A549 (cell line): Measurements from ENCODE around the gene ABLIM1. TPM values are rescaled to one million over a fixed set of nuclear protein-coding genes. Genes with fewer than 3 reads are reported as not detected.

Experiments used
- ATAC-seq, 2 experiments: fragments of 200-7000 bp in 1 of 2; fragments of >200 bp in 1 of 2; cut with Nextera tagmentation in 1 of 2; cut with Tn5 transposase in 1 of 2; 3 replicates each; pipeline versions ENCODE4 v1.8.0 to v1.9.1; 2018 to 2020; ENCODE audit warnings: mild to moderate bottlenecking in 1 of 2, moderate library complexity in 1 of 2
- CTCF ChIA-PET: fragments of 300-600 bp; sonication (Branson Sonifier 250); formaldehyde crosslinking; extraction: SDS; loops from one replicate; lab custom pipeline; 2021; ENCODE audit warnings: antibody characterized with exemption, inconsistent platforms; lab: Yijun Ruan, JAX
- POLR2A ChIA-PET: fragments of 350-600 bp; formaldehyde crosslinking; extraction: SDS; loops from one replicate; lab custom pipeline; 2021; ENCODE audit warnings: antibody characterized with exemption, inconsistent platforms; lab: Yijun Ruan, JAX
- DNase-seq, 2 experiments: peaks; one replicate each; pipeline versions ENCODE4 v3.0.0 to v3.0.0-alpha.2; 2011 to 2016; ENCODE audit warnings: low read depth in 1 of 2, low spot score in 1 of 2
- FAIRE-seq: peaks from 2 replicates; lab custom pipeline; 2011; peaks lifted over from hg19 to GRCh38; lab: Jason Lieb, UNC
- H3K27ac ChIP-seq, 2 experiments: fragments of >200 bp; sonication (Bioruptor Twin); formaldehyde crosslinking; 3 replicates each; pipeline ENCODE4 v1.5.1; 2016 to 2017
- H3K4me1 ChIP-seq: fragments of >200 bp; sonication (Bioruptor Twin); formaldehyde crosslinking; 3 replicates; pipeline ENCODE4 v1.6.1; 2016
- H3K4me2 ChIP-seq: fragments of >200 bp; sonication (Bioruptor Twin); formaldehyde crosslinking; 3 replicates; pipeline ENCODE4 v1.6.1; 2016
- H3K4me3 ChIP-seq: fragments of >200 bp; sonication (Bioruptor Twin); formaldehyde crosslinking; 3 replicates; pipeline ENCODE4 v1.5.1; 2016
- H3K9me3 ChIP-seq: fragments of >200 bp; sonication (Bioruptor Twin); formaldehyde crosslinking; 3 replicates; pipeline ENCODE4 v1.6.1; 2016
- BCL3 ChIP-seq: fragments of >200 bp; sonication (Bioruptor Twin); formaldehyde crosslinking; IDR thresholded peaks from 3 replicates; pipeline ENCODE4 v1.6.1; 2016
- CBX2 ChIP-seq: fragments of 200-600 bp; sonication (generic); IDR thresholded peaks from 2 replicates; pipeline ENCODE4 v1.6.1; 2016; ENCODE audit warnings: low read depth, mild to moderate bottlenecking, borderline replicate concordance
- CHD2 ChIP-seq: fragments of 150-350 bp; IDR thresholded peaks from 2 replicates; pipeline ENCODE4 v1.6.1; 2014; ENCODE audit warnings: low read length; ENCODE audit not compliant: partially characterized antibody
- CHD4 ChIP-seq: fragments of 200-600 bp; sonication (generic); IDR thresholded peaks from 2 replicates; pipeline ENCODE4 v1.6.1; 2016; ENCODE audit warnings: antibody characterized with exemption, mild to moderate bottlenecking, borderline replicate concordance
- EHF ChIP-seq: fragments of 250-450 bp; sonication (Bioruptor Pico); IDR thresholded peaks from 2 replicates; pipeline ENCODE4 v1.5.0; 2020; ENCODE audit warnings: mild to moderate bottlenecking
- EP300 ChIP-seq, 2 experiments: fragments of >200 bp; sonication (Bioruptor Twin); formaldehyde crosslinking; IDR thresholded peaks; 2 replicates in 1 of 2; 3 replicates in 1 of 2; pipeline ENCODE4 v1.6.1; 2016 to 2017
- FOSL2 ChIP-seq, 2 experiments: fragments of 450-650 bp in 1 of 2; fragments of >200 bp in 1 of 2; sonication (Bioruptor Twin) in 1 of 2; formaldehyde crosslinking; IDR thresholded peaks; 2 replicates each; pipeline versions ENCODE4 v1.5.0 to v1.6.1; 2016 to 2020; ENCODE audit warnings: mild to moderate bottlenecking in 1 of 2, moderate library complexity in 1 of 2
- GATA3 ChIP-seq: IDR thresholded peaks from 2 replicates; pipeline ENCODE4 v1.6.1; 2012; ENCODE audit warnings: borderline replicate concordance
- HOXB13 ChIP-seq: fragments of 250-450 bp; sonication (Bioruptor Pico); IDR thresholded peaks from 2 replicates; pipeline ENCODE4 v1.5.0; 2020; ENCODE audit warnings: low read depth, mild to moderate bottlenecking, moderate library complexity
- JUN ChIP-seq, 2 experiments: fragments of >200 bp; sonication (Bioruptor Twin); formaldehyde crosslinking; IDR thresholded peaks; 2 replicates in 1 of 2; 3 replicates in 1 of 2; pipeline ENCODE4 v1.6.1; 2016 to 2017
- JUNB ChIP-seq: fragments of >200 bp; sonication (Bioruptor Twin); formaldehyde crosslinking; IDR thresholded peaks from 2 replicates; pipeline ENCODE4 v1.6.1; 2016
- MAFK ChIP-seq: fragments of 450-650 bp; IDR thresholded peaks from 2 replicates; pipeline ENCODE4 v1.6.1; 2014; ENCODE audit not compliant: partially characterized antibody
- NPAS2 ChIP-seq: fragments of 250-450 bp; sonication (Bioruptor Pico); IDR thresholded peaks from 2 replicates; pipeline ENCODE4 v1.8.0; 2022; ENCODE audit warnings: mild to moderate bottlenecking, moderate library complexity, borderline replicate concordance
- PHF8 ChIP-seq: fragments of 200-600 bp; sonication (generic); IDR thresholded peaks from 2 replicates; pipeline ENCODE4 v1.6.1; 2016; ENCODE audit warnings: low read depth, mild to moderate bottlenecking, antibody characterized with exemption, moderate library complexity, borderline replicate concordance
- SREBF2 ChIP-seq: fragments of 450-650 bp; IDR thresholded peaks from 2 replicates; pipeline ENCODE4 v1.6.1; 2014; ENCODE audit warnings: mild to moderate bottlenecking, moderate library complexity
- TFCP2L1 ChIP-seq: fragments of 250-450 bp; sonication (Bioruptor Pico); IDR thresholded peaks from 2 replicates; pipeline ENCODE4 v1.5.0; 2021; ENCODE audit warnings: mild to moderate bottlenecking
- ZNF302 ChIP-seq: fragments of 250-450 bp; sonication (Bioruptor Pico); IDR thresholded peaks from 2 replicates; pipeline ENCODE4 v1.9.0; 2021; ENCODE audit warnings: inconsistent platforms, mild to moderate bottlenecking, moderate library complexity
- ZSCAN20 ChIP-seq: fragments of 250-450 bp; sonication (Bioruptor Pico); IDR thresholded peaks from 2 replicates; pipeline ENCODE4 v1.8.0; 2022; ENCODE audit warnings: mild to moderate bottlenecking, moderate library complexity
- WGBS: methylation state at CpG from one replicate; pipeline ENCODE4 v1.1.6; 2017; ENCODE audit errors: missing lambda C conversion rate; 5-methylcytosine and 5-hydroxymethylcytosine counted together
- polyA plus RNA-seq, 4 experiments: library from polyadenylated mRNA; depleted of rRNA in 3 of 4; stranded (reverse); fragments of >200 nt; fragmentation: RNase III in 1 of 4; extraction: RNeasy Plus Mini Kit Qiagen cat#74134 plus additional on column Dnase treatment in 1 of 4; gene quantifications; 2 replicates in 3 of 4; 3 replicates in 1 of 4; pipeline ENCODE4 v1.2.3, GENCODE V29; 2011 to 2017
- TF ChIP-seq, protein P1 (sequence below): fragments of 200-600 bp; sonication (generic); IDR thresholded peaks from 2 replicates; pipeline ENCODE4 v1.6.1; 2016; ENCODE audit warnings: antibody characterized with exemption, mild to moderate bottlenecking, moderate library complexity

The ABLIM1 gene
- polyA plus RNA-seq, 2 of the 4 experiments (the other 2 are of a cell fraction), result 21.4 to 70.2 TPM

GRCh38 chr10:114655671-114656070, 2.4 kb downstream of the ABLIM1 start:
- H3K9me3 ChIP-seq, result no peaks in the 10 kb centered on the region
- H3K4me2 ChIP-seq, result no peak overlapping the region
- FAIRE-seq (no peak), DNase-seq (no peak), ATAC-seq (no peak)
- POLR2A ChIA-PET, result no interaction called here
- WGBS, result 96% methylated on average over 7 of the region's 7 CpGs
- TF ChIP-seq JUNB (no peak), BCL3 (no peak), ZSCAN20 (CRISPR knock-in tag) (no peak), EP300 (IDR thresholded peaks at IDR 0.05) (no peak), SREBF2 (no peak), CBX2 (no peak), CHD2 (no peak), HOXB13 (CRISPR knock-in tag) (no peak), CHD4 (no peak), NPAS2 (CRISPR knock-in tag) (no peak), GATA3 (no peak), EHF (CRISPR knock-in tag) (no peak), JUN (IDR thresholded peaks at IDR 0.05) (no peak), TFCP2L1 (CRISPR knock-in tag) (no peak), ZNF302 (CRISPR knock-in tag) (no peak), FOSL2 (IDR thresholded peaks at IDR 0.05) (no peak), FOSL2 (CRISPR knock-in tag; IDR thresholded peaks at IDR 0.05) (no peak)
- TF ChIP-seq, protein P1, sequence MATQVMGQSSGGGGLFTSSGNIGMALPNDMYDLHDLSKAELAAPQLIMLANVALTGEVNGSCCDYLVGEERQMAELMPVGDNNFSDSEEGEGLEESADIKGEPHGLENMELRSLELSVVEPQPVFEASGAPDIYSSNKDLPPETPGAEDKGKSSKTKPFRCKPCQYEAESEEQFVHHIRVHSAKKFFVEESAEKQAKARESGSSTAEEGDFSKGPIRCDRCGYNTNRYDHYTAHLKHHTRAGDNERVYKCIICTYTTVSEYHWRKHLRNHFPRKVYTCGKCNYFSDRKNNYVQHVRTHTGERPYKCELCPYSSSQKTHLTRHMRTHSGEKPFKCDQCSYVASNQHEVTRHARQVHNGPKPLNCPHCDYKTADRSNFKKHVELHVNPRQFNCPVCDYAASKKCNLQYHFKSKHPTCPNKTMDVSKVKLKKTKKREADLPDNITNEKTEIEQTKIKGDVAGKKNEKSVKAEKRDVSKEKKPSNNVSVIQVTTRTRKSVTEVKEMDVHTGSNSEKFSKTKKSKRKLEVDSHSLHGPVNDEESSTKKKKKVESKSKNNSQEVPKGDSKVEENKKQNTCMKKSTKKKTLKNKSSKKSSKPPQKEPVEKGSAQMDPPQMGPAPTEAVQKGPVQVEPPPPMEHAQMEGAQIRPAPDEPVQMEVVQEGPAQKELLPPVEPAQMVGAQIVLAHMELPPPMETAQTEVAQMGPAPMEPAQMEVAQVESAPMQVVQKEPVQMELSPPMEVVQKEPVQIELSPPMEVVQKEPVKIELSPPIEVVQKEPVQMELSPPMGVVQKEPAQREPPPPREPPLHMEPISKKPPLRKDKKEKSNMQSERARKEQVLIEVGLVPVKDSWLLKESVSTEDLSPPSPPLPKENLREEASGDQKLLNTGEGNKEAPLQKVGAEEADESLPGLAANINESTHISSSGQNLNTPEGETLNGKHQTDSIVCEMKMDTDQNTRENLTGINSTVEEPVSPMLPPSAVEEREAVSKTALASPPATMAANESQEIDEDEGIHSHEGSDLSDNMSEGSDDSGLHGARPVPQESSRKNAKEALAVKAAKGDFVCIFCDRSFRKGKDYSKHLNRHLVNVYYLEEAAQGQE, result no peak
- H3K4me1 ChIP-seq, result peaks cover 13% of the 10 kb centered on the region
- no peak overlapping the region for H3K27ac ChIP-seq
- H3K4me3 ChIP-seq, result no peak overlapping the region
- CTCF ChIA-PET, result interaction anchor here (1.2 kb wide), 1 partner anchor 166 kb away, joined by 5 read pairs; the partner anchor contains the start of gene FHIP2A

- H3K4me3 ChIP-seq, result no peak overlapping the region
- H3K4me1 ChIP-seq, result peaks cover 20% of the 10 kb centered on the region
- FAIRE-seq (no peak), ATAC-seq (peak; percentile 34 to 58; a peak in 3 of 6 replicates), DNase-seq (no peak)
- 77% methylated on average over 3 of the region's 3 CpGs for WGBS
- H3K4me2 ChIP-seq, result peak overlapping the region; percentile 1; the same call in 2 of the 3 replicates
- ChIA-PET POLR2A (no interaction called here), CTCF (interaction anchor here (1.2 kb wide), 2 partner anchors 167 to 183 kb away, joined by 3 to 5 read pairs; partner anchors contain the start of gene FHIP2A)
- 0 out of 6 replicates have a peak overlapping the region, but pooled peaks of 1 of the 2 experiments have one; percentile 40 for H3K27ac ChIP-seq
- no peaks in the 10 kb centered on the region for H3K9me3 ChIP-seq
- TF ChIP-seq GATA3 (0 out of 2 replicates have a peak, but pooled peaks have one; percentile 20), MAFK (peak; percentile 51), PHF8 (no peak)
Measured at GRCh38 chr10:114654822-114655575, 3.1 kb downstream of the ABLIM1 start.
